Small intestine (tissue), 7 donors: ENCODE measurements around the gene SYNJ2. TPM values are rescaled to one million over a fixed set of nuclear protein-coding genes. Genes with fewer than 3 reads are reported as not detected.
A peak's percentile ranks its signal among the peaks of the same experiment; 100 is the strongest.

ENCODE experiments used
- DNase-seq, 2 donors: peaks; one replicate each; pipeline versions ENCODE4 v3.0.0 to v3.0.0-alpha.2; 2013
- FAIRE-seq: peaks from 2 replicates; lab custom pipeline; 2012; peaks lifted over from hg19 to GRCh38; lab: Jason Lieb, UNC
- H3K27ac ChIP-seq, 3 donors: one replicate each; pipeline ENCODE4 v1.5.1; 2013; ENCODE audit warnings: low read length in 2 of 3, mild to moderate bottlenecking in 2 of 3, control low read depth in 1 of 3, inconsistent platforms in 1 of 3, low read depth in 1 of 3, moderate library complexity in 1 of 3
- H3K27me3 ChIP-seq, 3 donors: one replicate each; pipeline ENCODE4 v1.6.1; 2013; ENCODE audit warnings: low read length in 3 of 3, inconsistent platforms in 1 of 3; ENCODE audit not compliant: control insufficient read depth in 3 of 3, insufficient read depth in 3 of 3
- H3K36me3 ChIP-seq, 3 donors: one replicate each; pipeline ENCODE4 v1.6.1; 2013; ENCODE audit warnings: low read length in 3 of 3, inconsistent platforms in 1 of 3, low read depth in 1 of 3, mild to moderate bottlenecking in 1 of 3, moderate library complexity in 1 of 3; ENCODE audit not compliant: control insufficient read depth in 3 of 3, insufficient read depth in 2 of 3
- H3K4me1 ChIP-seq, 3 donors: one replicate each; pipeline ENCODE4 v1.6.1; 2013; ENCODE audit warnings: low read length in 2 of 3, inconsistent platforms in 1 of 3, low read depth in 1 of 3, mild to moderate bottlenecking in 1 of 3, moderate library complexity in 1 of 3; ENCODE audit not compliant: control insufficient read depth in 3 of 3, insufficient read depth in 2 of 3
- H3K4me3 ChIP-seq, 3 donors: one replicate each; pipeline ENCODE4 v1.5.1; 2013; ENCODE audit warnings: low read length in 3 of 3, control low read depth in 1 of 3, inconsistent platforms in 1 of 3, low read depth in 1 of 3, mild to moderate bottlenecking in 1 of 3, moderate library complexity in 1 of 3
- H3K9me3 ChIP-seq, 2 donors: one replicate each; pipeline ENCODE4 v1.6.1; 2013; ENCODE audit warnings: low read depth in 1 of 2, low read length in 1 of 2; ENCODE audit not compliant: control insufficient read depth in 2 of 2, insufficient read depth in 1 of 2
- WGBS, 3 donors: extraction: QIAGEN DNeasy Blood & Tissue Kit; methylation state at CpG; one replicate each; pipeline ENCODE4 v1.1.7; 2013; 5-methylcytosine and 5-hydroxymethylcytosine counted together
- polyA plus RNA-seq, 4 donors: library from polyadenylated mRNA; stranded (reverse) in 3 of 4; unstranded in 1 of 4; fragments of 200-250 nt in 3 of 4; fragments of 120-200 nt in 1 of 4; gene quantifications; one replicate each; pipeline versions ENCODE4 v1.2.1 to v1.2.3, GENCODE V29; 2013
- donor health status: healthy with polysubstance abuse.
- donor health status: control.
- donor health status: control.
- donor health status: Bipolar disorder and iron deficiency.
- donor health status: healthy.

SYNJ2 gene
- polyA plus RNA-seq, 4 donors: 7.0 to 16.3 (median 9.4) TPM

DNA sequence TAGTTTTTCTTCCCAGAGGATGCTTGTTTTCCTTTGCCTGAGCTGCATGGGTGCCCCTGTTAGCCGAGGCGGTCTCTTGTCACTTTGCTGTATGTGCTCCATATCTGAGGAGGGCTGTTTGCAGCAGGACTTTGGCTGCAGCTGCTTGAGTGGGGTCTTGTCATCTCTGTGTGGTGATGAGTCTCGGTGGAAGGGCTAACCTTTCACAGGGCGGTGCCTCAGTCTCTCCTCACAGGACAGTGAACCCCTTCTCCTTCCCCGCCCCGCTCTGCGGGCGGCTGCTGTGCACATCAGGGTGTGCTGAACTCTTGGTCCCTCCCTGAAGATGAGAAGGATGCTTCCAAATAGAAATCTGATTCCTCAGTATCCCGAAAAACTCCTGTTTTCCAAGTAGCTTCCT, 75.1 kb downstream of the SYNJ2 start:
- DNase-seq (no peak), FAIRE-seq (no peak)
- WGBS, 3 donors: 93 to 100% (median 94%) methylated on average over 9 of the region's 9 CpGs
- Histone ChIP-seq H3K4me1 (peaks cover 0 to 10% (median 9%) of the 10 kb centered on the region in 3 donors), H3K9me3 (no peaks in the 10 kb centered on the region), H3K27me3 (no peaks in the 10 kb centered on the region), H3K36me3 (peaks cover 0 to 53% (median 5%) of the 10 kb centered on the region in 3 donors), H3K27ac (no peak overlapping the region), H3K4me3 (no peak overlapping the region)

DNA sequence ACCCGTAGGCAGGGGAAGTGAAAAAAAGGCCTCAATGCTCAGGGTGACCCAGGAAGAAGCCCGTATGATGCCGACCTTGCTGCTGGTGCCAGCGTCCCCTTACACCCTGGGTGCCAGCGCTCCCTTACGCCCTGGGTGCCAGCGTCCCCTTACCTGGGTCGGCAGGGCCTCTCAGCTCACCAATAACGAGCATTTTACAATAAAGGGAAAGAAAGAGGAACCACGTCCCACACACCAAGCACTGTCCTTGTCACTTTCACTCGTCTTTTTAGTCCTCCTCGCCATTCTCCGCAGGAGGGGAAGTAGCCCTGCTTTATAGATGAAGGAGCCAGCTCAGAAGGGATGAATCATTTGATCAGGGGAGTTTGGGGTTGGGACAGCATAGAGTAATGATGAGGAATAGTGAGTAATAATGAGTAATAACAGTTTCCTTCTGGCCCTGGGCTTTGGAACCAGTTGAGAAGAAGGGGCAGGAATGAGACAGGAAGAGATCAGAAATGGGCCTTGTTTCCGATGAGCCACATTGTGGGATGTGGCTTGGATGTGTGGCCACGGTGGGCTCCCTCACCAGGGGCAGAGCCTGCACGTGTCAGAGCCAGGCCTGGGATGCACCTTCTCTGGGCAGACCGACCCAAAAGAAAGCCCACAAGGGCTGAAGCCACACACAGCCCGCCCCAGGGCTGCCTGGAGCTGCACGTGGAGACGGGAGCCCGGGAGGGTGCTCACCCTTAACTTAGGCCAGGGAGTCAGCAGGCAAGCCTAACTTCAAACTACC, 75.7 kb downstream of the SYNJ2 start:
- no peak for DNase-seq
- no peaks in the 10 kb centered on the region for H3K27me3 ChIP-seq
- WGBS, 3 donors: 81 to 86% (median 82%) methylated on average over 21 of the region's 21 CpGs
- H3K4me1 ChIP-seq: peaks cover 0 to 10% (median 9%) of the 10 kb centered on the region in 3 donors
- H3K36me3 ChIP-seq: peaks cover 0 to 59% (median 5%) of the 10 kb centered on the region in 3 donors
- H3K27ac ChIP-seq: peak overlapping the region in 1 of 3 donors; percentile 61
- FAIRE-seq: no peak
- H3K4me3 ChIP-seq: no peak overlapping the region
- no peaks in the 10 kb centered on the region for H3K9me3 ChIP-seq

DNA sequence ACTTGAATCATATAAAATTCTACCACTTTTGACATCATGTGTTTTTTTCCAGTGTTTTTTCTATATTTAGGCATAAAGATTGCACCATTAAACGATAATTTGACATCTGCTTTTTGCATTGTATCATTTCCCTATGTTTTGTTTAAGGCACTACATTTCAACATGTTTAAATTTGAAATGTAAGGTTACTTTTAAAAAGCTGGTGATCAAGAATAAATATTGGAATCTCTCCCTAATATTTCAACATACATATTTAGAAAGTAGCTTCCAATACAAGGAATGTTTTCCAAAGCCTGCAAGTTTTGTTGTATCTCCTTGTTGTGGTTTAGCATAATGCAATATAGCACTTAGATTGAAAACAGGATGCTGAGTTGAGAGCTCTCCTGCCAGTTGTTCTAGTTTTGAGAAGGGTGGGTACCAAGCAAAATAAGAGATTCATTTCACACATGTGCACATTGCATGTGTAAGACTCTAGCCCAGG, 76.5 kb downstream of the SYNJ2 start:
- Histone ChIP-seq H3K9me3 (no peaks in the 10 kb centered on the region), H3K4me3 (no peak overlapping the region), H3K4me1 (peaks cover 0 to 10% (median 9%) of the 10 kb centered on the region in 3 donors), H3K27me3 (no peaks in the 10 kb centered on the region), H3K27ac (no peak overlapping the region), H3K36me3 (peaks cover 0 to 65% (median 7%) of the 10 kb centered on the region in 3 donors)
- 1 to 45% (median 41%) methylated on average over 1 of the region's 1 CpG for WGBS, 3 donors
- DNase-seq (no peak), FAIRE-seq (no peak)

DNA sequence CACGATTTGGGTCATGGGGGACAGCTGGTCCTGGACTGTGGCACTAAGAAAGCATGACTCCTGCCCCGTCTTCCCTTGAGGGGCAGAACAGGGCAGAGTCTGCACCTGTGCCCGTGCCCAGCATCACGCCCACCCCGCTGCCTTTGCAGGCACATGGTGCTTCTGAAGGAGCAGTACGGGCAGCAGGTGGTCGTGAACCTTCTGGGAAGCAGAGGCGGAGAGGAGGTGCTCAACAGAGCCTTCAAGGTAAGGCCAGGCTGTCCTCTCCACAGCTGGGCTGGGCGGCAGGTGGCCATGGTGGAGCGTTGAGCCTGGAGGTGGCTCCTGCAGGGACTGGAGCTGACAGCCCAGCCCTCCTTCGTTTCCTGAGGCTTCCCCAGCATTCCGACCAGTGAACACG, 77.4 kb downstream of the SYNJ2 start:
- WGBS, 3 donors: 94 to 97% (median 96%) methylated on average over 13 of the region's 13 CpGs
- Histone ChIP-seq H3K4me3 (no peak overlapping the region), H3K9me3 (no peaks in the 10 kb centered on the region), H3K27ac (no peak overlapping the region), H3K27me3 (no peaks in the 10 kb centered on the region), H3K4me1 (peaks cover 0 to 10% (median 9%) of the 10 kb centered on the region in 3 donors), H3K36me3 (peaks cover 0 to 69% (median 10%) of the 10 kb centered on the region in 3 donors)
- FAIRE-seq (no peak), DNase-seq (no peak)

DNA sequence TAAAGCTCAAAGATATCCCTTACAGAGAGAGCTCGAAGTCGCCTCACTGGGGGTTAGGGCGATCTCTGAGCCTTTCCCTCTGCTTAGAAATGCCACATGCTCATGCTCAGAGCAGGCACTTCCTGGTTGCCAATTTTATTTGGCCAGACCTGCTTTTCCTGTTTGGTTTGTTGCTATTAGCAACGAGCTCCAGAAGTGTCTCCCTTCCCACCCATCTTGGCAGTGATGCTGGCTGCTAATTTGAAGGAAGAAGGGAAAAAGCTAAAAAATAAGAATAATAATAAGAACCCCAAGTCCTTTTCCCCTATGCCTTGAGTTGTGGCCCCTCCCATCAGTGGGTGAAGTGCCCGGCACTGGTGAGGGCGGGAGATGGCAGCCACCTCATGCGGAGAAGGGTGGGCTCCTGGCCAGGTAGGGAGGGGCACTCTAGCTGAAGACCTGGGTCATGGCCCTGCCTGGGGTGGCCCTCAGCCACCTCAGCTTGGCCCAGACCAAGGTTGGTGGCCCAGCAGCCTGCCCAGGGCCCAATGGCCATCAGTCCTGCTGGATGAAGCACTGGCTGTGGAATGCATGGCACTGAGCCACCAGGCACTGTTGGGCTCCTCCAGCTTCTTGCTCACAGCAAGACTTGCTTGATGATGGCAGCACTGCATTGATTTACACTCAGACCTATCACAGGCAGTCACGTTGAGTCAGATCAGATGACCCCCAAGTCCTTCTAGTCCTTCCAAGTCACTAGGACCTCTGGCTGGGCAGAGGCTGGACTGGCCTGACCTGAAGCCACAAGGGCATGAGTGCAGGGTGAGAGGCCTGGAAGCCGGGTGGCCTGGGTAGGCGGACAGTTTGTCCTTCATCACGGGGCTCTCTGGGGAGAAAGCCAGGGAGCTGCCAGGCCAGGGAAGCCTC, 79.0 kb downstream of the SYNJ2 start:
- Histone ChIP-seq H3K4me3 (no peak overlapping the region), H3K9me3 (no peaks in the 10 kb centered on the region), H3K27ac (peak overlapping the region in 2 of 3 donors; percentile 8 to 80), H3K27me3 (no peaks in the 10 kb centered on the region), H3K36me3 (peaks cover 0 to 78% (median 12%) of the 10 kb centered on the region in 3 donors), H3K4me1 (peaks cover 0 to 10% (median 9%) of the 10 kb centered on the region in 3 donors)
- peak; percentile 22 to 60 for DNase-seq
- FAIRE-seq: no peak
- 57 to 75% (median 68%) methylated on average over 11 of the region's 11 CpGs for WGBS, 3 donors

DNA sequence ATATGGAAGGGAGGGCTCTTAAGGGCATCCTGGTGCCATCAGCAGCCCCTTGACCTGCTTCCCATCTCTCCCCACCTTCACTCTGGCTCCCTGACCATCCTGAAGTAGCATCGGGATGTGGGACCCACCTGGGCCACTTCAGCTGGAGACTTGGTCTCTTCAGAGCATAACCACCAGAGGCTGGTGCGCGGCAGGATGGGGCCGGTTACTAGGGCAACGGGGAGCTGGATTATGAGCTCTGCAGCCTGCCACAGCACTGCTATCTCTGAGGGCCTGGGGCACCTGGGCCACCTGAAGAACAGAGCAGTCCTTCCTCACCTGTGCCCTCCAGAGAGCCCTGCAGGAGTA, 79.7 kb downstream of the SYNJ2 start:
- Histone ChIP-seq H3K36me3 (peaks cover 0 to 82% (median 14%) of the 10 kb centered on the region in 3 donors), H3K9me3 (no peaks in the 10 kb centered on the region), H3K27me3 (no peaks in the 10 kb centered on the region), H3K4me3 (no peak overlapping the region), H3K4me1 (peaks cover 0 to 10% (median 9%) of the 10 kb centered on the region in 3 donors), H3K27ac (peak overlapping the region in 1 of 3 donors; percentile 80)
- 88 to 92% (median 90%) methylated on average over 5 of the region's 5 CpGs for WGBS, 3 donors
- FAIRE-seq (no peak), DNase-seq (no peak)

DNA sequence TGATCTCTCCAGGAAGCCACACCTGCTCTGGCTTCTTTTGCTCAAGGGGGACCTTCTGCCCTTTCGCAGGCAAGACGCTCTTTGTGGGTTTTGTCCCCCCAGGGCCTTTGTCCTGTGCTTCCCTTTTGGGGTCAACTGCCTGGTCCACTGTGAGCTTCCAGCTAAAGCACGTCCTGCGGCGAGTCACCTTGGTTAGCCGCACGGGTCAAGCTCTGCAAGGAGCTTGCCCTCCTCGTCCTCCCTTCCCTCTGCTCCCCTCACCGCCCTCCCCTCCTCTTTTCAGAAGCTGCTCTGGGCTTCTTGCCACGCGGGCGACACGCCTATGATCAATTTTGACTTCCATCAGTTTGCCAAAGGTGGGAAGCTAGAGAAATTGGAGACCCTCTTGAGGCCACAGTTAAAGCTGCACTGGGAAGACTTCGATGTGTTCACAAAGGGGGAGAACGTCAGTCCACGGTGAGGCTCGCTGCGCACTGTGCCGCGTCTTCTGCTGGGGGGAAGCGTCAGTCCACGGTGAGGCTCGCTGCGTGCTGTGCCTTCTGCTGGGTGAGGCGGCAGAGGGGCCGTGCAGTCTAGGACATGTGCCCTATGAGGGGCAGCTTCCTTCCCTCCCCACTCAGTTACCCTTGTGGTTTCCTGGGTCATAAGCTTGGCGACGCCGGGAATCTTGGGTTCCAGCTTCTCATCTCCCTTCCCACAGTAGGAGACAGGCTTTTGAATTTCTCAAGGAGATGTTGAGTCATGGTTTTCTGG, 80.2 kb downstream of the SYNJ2 start:
- peaks cover 0 to 81% (median 12%) of the 10 kb centered on the region in 3 donors for H3K36me3 ChIP-seq
- H3K27ac ChIP-seq: no peak overlapping the region
- 94 to 95% (median 94%) methylated on average over 29 of the region's 29 CpGs for WGBS, 3 donors
- no peak overlapping the region for H3K4me3 ChIP-seq
- FAIRE-seq: no peak
- peaks cover 0 to 10% (median 9%) of the 10 kb centered on the region in 3 donors for H3K4me1 ChIP-seq
- no peaks in the 10 kb centered on the region for H3K9me3 ChIP-seq
- no peak for DNase-seq
- no peaks in the 10 kb centered on the region for H3K27me3 ChIP-seq
